Caki2 (cell line): Measurements from ENCODE around the gene CLEC18C. TPM values are rescaled to one million over a fixed set of nuclear protein-coding genes. Genes with fewer than 3 reads are reported as not detected.
"Not testable (repeated sequence)": the region's sequence is repeated elsewhere in the genome, so short reads cannot be mapped to it uniquely, and the experiment has no call there.

Experiments used
- DNase-seq: peaks from one replicate; pipeline ENCODE4 v3.0.0-alpha.2; 2015; ENCODE audit warnings: low read depth
- in situ Hi-C: cut with HindIII; loops from 2 replicates; pipeline ENCODE4 v1.10.0; 2016; ENCODE audit warnings: low sequenced_read_pairs, low pct_unique_long_range_greater_than_20kb, mixed read lengths
- total RNA-seq: library from RNA; depleted of rRNA; stranded (reverse); fragments of >200 nt; shearing (Covaris generic); gene quantifications from 2 replicates; pipeline ENCODE4 v1.2.3, GENCODE V29; 2014; ENCODE audit warnings: low replicate concordance; rRNA removed

CLEC18C gene
- total RNA-seq, 1 experiment from 2014 or later: not detected

- DNase-seq: not testable (repeated sequence)
Observed at GRCh38 chr16:70198666-70199065, 25.1 kb downstream of the CLEC18C start.

GRCh38 chr16:70199170-70199569 lies 25.6 kb downstream of the CLEC18C start:
- DNase-seq, in situ Hi-C loops: not testable (repeated sequence)

More at GRCh38 chr16:70198666-70199065, 25.1 kb downstream of the CLEC18C start:
- in situ Hi-C loops: not testable (repeated sequence)

DNA sequence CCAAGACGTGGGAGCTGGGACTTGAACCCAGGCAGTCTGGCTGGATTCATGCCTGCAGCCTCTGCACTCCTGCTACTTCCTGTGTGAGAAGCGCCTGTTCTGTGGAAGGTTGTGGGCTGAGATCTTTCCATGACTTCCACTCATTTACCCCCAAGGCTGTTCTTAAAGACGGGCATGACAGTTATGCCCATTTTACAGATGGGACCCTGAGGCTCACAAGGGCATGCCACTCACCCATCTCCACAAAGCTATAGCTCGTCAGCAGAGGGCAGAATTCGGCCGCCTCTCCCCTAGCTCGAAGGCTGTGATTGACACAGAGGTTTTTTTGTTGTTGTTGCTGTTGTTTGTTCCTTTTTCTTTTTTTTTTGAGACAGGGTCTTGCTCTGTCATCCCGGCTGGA lies 26.5 kb downstream of the CLEC18C start:
- in situ Hi-C loops, DNase-seq: not testable (repeated sequence)

GRCh38 chr16:70203508-70203907 lies 29.9 kb downstream of the CLEC18C start:
- DNase-seq, in situ Hi-C loops: not testable (repeated sequence)

DNA sequence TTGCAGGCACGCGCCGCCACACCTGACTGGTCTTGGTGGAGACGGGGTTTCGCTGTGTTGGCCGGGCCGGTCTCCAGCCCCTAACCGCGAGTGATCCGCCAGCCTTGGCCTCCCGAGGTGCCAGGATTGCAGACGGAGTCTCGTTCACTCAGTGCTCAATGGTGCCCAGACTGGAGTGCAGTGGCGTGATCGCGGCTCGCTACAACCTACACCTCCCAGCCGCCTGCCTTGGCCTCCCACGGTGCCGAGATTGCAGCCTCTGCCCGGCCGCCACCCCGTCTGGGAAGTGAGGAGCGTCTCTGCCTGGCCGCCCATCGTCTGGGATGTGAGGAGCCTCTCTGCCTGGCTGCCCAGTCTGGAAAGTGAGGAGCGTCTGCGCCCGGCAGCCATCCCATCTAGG lies 30.4 kb downstream of the CLEC18C start:
- DNase-seq, in situ Hi-C loops: not testable (repeated sequence)

DNA sequence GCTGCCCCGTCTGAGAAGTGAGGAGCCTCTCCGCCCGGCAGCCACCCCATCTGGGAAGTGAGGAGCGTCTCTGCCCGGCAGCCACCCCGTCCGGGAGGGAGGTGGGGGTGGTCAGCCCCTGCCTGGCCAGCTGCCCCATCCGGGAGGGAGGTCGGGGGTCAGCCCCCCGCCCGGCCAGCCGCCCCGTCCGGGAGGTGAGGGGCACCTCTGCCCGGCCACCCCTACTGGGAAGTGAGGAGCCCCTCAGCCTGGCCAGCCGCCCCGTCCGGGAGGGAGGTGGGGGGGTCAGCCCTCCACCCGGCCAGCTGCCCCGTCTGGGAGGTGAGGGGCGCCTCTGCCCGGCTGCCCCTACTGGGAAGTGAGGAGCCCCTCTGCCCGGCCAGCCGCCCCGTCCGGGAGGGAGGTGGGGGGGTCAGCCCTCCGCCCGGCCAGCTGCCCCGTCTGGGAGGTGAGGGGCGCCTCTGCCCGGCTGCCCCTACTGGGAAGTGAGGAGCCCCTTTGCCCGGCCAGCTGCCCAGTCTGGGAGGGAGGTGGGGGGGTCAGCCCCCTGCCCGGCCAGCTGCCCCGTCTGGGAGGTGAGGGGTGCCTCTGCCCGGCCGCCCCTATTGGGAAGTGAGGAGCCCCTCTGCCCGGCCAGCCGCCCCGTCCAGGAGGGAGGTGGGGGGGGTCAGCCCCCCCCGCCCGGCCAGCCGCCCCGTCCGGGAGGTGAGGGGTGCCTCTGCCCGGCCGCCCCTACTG lies 31.2 kb downstream of the CLEC18C start:
- DNase-seq, in situ Hi-C loops: not testable (repeated sequence)

DNA sequence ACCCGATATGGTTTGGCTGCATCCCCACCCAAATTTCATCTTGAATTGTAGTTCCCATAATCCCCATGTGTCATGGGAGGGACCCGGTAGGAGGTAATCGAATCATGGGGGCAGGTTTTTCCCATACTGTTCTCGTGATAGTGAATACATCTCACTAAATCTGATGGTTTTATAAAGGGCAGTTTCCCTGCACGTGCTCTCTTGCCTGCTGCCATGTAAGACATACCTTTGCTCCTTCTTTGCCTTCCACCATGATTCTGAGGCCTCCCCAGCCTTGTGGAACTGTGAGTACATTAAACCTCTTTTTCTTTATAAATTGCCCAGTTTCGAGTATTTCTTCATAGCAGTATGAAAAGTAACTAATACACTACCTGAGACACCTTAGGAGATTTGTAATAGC lies 32.8 kb downstream of the CLEC18C start:
- DNase-seq, in situ Hi-C loops: not testable (repeated sequence)

- in situ Hi-C loops, DNase-seq: not testable (repeated sequence)
Observed at GRCh38 chr16:70218586-70218985, 45.0 kb downstream of the CLEC18C start.

GRCh38 chr16:70222574-70222973 lies 49.0 kb downstream of the CLEC18C start:
- DNase-seq, in situ Hi-C loops: not testable (repeated sequence)

DNA sequence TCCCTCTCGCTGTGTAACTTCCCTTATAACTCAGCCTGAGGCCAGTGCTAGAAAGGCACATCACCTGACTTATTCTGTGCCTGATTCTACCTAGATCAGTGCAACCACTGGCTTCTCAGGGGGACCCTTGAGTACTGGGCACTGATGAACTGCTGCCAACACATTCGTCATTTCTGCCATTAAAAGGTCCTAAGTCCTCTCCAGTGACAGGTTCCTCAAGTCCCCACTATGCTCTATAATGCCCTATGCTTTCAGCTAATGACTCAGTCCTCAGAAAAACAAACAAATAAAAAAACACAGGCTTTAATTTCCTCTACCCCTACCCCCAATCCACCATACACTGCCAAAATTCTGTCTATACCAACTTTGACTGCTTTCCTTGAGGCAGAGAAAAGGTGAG lies 49.6 kb downstream of the CLEC18C start:
- in situ Hi-C loops, DNase-seq: not testable (repeated sequence)

GRCh38 chr16:70223971-70224513 lies 50.5 kb downstream of the CLEC18C start:
- DNase-seq, in situ Hi-C loops: not testable (repeated sequence)

GRCh38 chr16:70224645-70225044 lies 51.1 kb downstream of the CLEC18C start:
- in situ Hi-C loops, DNase-seq: not testable (repeated sequence)

GRCh38 chr16:70225430-70225829 lies 51.8 kb downstream of the CLEC18C start:
- in situ Hi-C loops, DNase-seq: not testable (repeated sequence)

DNA sequence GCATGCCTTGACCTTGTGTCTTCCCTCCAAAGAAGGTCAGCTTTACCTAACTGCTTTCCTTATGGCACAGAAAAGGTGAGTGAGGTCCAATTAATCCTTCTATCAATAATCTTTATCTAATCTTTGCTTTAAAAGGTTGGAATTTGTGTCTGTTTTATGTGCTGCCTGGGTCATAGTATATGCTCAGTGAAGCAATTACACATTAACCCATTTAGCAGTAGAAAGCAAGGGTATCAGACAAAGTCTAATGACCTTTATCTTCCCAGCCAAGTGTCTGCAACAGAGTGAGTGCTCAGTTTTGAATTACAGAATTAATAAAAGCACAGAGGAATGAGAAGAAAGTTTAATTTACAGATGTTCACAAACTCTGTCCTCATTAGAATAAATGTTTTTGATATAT lies 52.4 kb downstream of the CLEC18C start:
- in situ Hi-C loops, DNase-seq: not testable (repeated sequence)

DNA sequence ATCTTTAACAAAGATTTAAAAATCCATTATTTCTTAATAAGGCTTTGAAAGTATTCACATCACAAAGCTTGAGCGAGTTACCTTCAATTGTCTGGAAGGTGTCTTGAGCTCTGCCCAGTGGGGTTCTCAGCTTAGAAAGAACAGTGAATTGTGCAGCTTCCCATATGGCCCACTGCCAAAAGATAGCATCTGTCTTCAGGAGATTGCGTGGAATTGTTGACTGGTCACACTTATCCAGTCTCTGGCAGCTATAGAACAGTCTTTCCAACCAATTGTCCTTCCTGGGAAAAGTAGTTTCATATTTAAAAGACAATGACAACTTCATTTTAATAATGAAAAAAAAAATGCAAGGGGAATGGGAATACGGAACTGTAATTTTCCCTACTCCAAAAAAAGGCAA lies 58.2 kb downstream of the CLEC18C start:
- DNase-seq, in situ Hi-C loops: not testable (repeated sequence)

Other genes with a start within 250 kb of the CLEC18C start
- gene CLEC18A, start 222.5 kb upstream of the CLEC18C start, total RNA-seq: not detected in 2 replicates
- gene PDPR, start 59.5 kb upstream of the CLEC18C start, total RNA-seq: 3.7 and 5.1 TPM in 2 replicates
- 21.8 and 25.4 TPM in 2 replicates for gene EXOSC6, start 78.2 kb downstream of the CLEC18C start, total RNA-seq
- gene AARS1, start 115.7 kb downstream of the CLEC18C start, total RNA-seq: 163 and 170 TPM in 2 replicates
- 58.0 and 68.1 TPM in 2 replicates for gene DDX19B, start 125.4 kb downstream of the CLEC18C start, total RNA-seq
- 22.2 and 29.9 TPM in 2 replicates for gene DDX19A, start 173.1 kb downstream of the CLEC18C start, total RNA-seq